Nephron progenitor cell (in vitro differentiated cells): ENCODE data around the gene HIC2.
A peak's percentile ranks its signal among the peaks of the same experiment; 100 is the strongest.
"Not testable (repeated sequence)": the region's sequence is repeated elsewhere in the genome, so short reads cannot be mapped to it uniquely, and the experiment has no call there.

Experiments used
- DNase-seq: peaks from one replicate; pipeline ENCODE4 v3.0.0; 2021
- H3K27ac Mint-ChIP-seq: 2 replicates; pipeline ENCODE4 v1.8.0; 2021; ENCODE audit warnings: mild to moderate bottlenecking, moderate library complexity, mixed read lengths
- H3K27me3 Mint-ChIP-seq: 2 replicates; pipeline ENCODE4 v1.8.0; 2021; ENCODE audit warnings: mild to moderate bottlenecking, low read depth, mixed read lengths; ENCODE audit not compliant: poor library complexity
- H3K36me3 Mint-ChIP-seq: 2 replicates; pipeline ENCODE4 v1.8.0; 2021; ENCODE audit warnings: low read depth, mixed read lengths
- H3K4me1 Mint-ChIP-seq: 2 replicates; pipeline ENCODE4 v1.8.0; 2021; ENCODE audit warnings: mixed read lengths
- H3K4me3 Mint-ChIP-seq: 2 replicates; pipeline ENCODE4 v1.8.0; 2021; ENCODE audit warnings: mild to moderate bottlenecking, moderate library complexity, mixed read lengths
- H3K9me3 Mint-ChIP-seq: 2 replicates; pipeline ENCODE4 v1.8.0; 2021; ENCODE audit warnings: mild to moderate bottlenecking, moderate library complexity, mixed read lengths
- CTCF ChIP-seq: fragments of 200-600 bp; sonication (generic); IDR thresholded peaks from 2 replicates; pipeline ENCODE4 v1.5.0; 2021; ENCODE audit warnings: antibody characterized with exemption

HIC2 gene

DNA sequence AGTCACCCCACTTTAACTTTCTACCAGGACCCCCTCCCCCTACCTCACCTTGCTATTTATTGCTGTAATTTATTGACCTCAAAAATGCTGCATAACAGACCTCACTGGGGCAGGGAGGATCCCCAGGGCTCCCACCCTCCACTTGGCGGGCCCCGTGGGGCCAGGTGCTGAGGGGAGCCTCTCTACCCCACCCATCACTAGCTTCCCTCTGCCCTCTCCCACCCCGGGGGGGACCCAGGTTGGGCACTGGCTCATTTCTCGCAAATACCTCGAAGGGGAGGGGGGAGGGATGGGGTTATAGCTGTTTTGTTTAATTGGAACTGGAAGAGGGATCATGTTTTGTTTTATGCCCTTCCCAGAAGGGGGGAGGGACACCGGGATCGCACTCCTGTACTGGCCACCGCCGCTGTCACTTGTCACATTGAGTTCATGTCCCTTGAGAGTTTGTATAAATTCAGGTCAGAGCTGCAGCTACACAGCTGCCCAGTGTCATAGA is 33.7 kb downstream of the HIC2 start:
- TF ChIP-seq CTCF, result no peak
- Mint-ChIP-seq H3K27me3 (no peaks in the 10 kb centered on the region), H3K4me3 (peak overlapping the region; percentile 36), H3K36me3 (peaks cover 10% of the 10 kb centered on the region), H3K9me3 (no peaks in the 10 kb centered on the region), H3K4me1 (peaks cover 46% of the 10 kb centered on the region), H3K27ac (no peak overlapping the region)
- DNase-seq, result no peak

DNA sequence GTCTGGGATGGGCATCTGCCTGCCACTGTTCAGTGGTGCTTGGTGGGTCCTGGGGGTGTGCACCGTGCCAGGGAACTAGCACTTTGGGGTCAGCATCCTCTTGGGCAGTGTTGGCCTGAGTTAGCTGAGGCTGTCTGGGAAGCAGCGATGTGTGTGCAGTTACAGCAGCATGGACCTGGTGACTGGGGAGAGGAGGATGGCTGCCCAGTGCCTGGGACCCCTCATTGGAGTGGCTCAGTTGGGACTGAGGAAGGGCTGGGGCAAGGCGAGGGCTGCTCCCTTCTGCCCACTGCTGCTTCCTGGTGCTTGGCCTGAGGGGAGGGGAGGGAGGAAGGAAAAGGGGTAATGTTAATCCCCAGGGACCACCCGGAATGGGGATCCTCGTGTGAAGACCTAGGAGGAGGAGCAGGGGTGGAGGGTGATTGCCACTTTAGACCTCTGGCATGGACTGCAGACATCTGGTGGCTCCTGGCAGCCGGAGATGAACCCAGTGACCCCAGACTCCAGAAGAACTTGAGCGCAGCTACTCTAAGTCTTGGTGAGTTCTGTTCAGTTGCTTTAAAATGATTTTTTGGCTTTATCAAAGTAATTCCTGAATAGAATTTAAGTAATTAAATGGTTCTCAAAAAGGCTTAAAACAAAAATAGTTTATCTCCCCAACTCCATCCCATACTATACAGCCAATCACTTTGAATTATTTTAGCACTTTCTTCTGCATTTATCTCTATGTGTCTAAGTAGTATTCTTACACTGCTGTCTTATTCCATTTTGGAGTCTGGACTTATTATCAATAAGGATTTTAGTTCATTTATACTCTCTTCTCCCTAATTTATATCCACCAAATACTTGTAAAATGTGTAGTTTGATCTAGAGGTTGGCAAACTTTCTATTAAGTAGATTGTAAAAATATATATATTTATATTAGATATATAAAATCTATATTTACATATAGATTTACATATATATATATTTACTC is 34.7 kb downstream of the HIC2 start:
- no peaks in the 10 kb centered on the region for H3K27me3 Mint-ChIP-seq
- peaks cover 10% of the 10 kb centered on the region for H3K36me3 Mint-ChIP-seq
- H3K27ac Mint-ChIP-seq, result peak overlapping the region; percentile 36
- H3K4me3 Mint-ChIP-seq, result no peak overlapping the region
- peaks cover 51% of the 10 kb centered on the region for H3K4me1 Mint-ChIP-seq
- no peak for TF ChIP-seq CTCF
- H3K9me3 Mint-ChIP-seq, result no peaks in the 10 kb centered on the region
- DNase-seq, result no peak

- H3K4me3 Mint-ChIP-seq, H3K36me3 Mint-ChIP-seq, DNase-seq, H3K9me3 Mint-ChIP-seq, H3K27ac Mint-ChIP-seq, H3K27me3 Mint-ChIP-seq: not testable (repeated sequence)
- peaks cover 54% of the 10 kb centered on the region for H3K4me1 Mint-ChIP-seq
Measured at GRCh38 chr22:21452666-21453065, 35.5 kb downstream of the HIC2 start.

GRCh38 chr22:21454998-21455333 is 37.8 kb downstream of the HIC2 start:
- DNase-seq, H3K27me3 Mint-ChIP-seq, H3K36me3 Mint-ChIP-seq, H3K4me3 Mint-ChIP-seq, H3K9me3 Mint-ChIP-seq: not testable (repeated sequence)
- Mint-ChIP-seq H3K27ac (peak overlapping the region; percentile 39), H3K4me1 (peaks cover 36% of the 10 kb centered on the region)

GRCh38 chr22:21455334-21456089 is 38.3 kb downstream of the HIC2 start:
- no peak overlapping the region for H3K27ac Mint-ChIP-seq

GRCh38 chr22:21457023-21457787 is 40.0 kb downstream of the HIC2 start:
- H3K9me3 Mint-ChIP-seq, result no peaks in the 10 kb centered on the region
- no peak for DNase-seq
- H3K4me1 Mint-ChIP-seq, result peaks cover 14% of the 10 kb centered on the region
- no peaks in the 10 kb centered on the region for H3K36me3 Mint-ChIP-seq
- H3K27ac Mint-ChIP-seq, result peak overlapping the region; percentile 76
- no peak for TF ChIP-seq CTCF
- no peak overlapping the region for H3K4me3 Mint-ChIP-seq
- H3K27me3 Mint-ChIP-seq, result no peaks in the 10 kb centered on the region

More at GRCh38 chr22:21455334-21456089, 38.3 kb downstream of the HIC2 start:
- DNase-seq, result no peak
- no peaks in the 10 kb centered on the region for H3K27me3 Mint-ChIP-seq
- H3K9me3 Mint-ChIP-seq, result no peaks in the 10 kb centered on the region
- H3K4me3 Mint-ChIP-seq, result no peak overlapping the region
- no peaks in the 10 kb centered on the region for H3K36me3 Mint-ChIP-seq
- H3K4me1 Mint-ChIP-seq, result peaks cover 31% of the 10 kb centered on the region
- no peak for TF ChIP-seq CTCF

DNA sequence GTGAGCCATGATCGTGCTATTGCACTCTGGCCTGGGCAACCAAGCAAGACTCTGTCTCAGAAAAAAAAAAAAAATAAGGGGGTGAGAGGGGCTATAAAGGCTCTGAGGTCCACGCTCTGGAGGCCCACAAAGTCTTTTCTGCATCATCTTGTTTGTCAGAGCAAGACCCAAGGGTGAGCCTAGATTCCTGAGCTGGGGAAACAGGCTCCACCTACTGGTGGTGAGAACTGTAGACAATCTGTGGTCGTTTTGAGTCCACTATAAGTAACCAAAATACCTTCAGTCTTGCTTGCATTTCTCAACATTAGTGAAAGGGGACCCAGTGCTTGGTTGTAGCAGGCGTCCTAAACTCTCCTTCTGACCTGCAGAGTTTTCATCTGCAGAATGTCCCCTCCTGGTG is 45.5 kb downstream of the HIC2 start:
- not testable (repeated sequence) for H3K36me3 Mint-ChIP-seq, H3K4me3 Mint-ChIP-seq, H3K27ac Mint-ChIP-seq, H3K9me3 Mint-ChIP-seq, H3K4me1 Mint-ChIP-seq, DNase-seq, H3K27me3 Mint-ChIP-seq

DNA sequence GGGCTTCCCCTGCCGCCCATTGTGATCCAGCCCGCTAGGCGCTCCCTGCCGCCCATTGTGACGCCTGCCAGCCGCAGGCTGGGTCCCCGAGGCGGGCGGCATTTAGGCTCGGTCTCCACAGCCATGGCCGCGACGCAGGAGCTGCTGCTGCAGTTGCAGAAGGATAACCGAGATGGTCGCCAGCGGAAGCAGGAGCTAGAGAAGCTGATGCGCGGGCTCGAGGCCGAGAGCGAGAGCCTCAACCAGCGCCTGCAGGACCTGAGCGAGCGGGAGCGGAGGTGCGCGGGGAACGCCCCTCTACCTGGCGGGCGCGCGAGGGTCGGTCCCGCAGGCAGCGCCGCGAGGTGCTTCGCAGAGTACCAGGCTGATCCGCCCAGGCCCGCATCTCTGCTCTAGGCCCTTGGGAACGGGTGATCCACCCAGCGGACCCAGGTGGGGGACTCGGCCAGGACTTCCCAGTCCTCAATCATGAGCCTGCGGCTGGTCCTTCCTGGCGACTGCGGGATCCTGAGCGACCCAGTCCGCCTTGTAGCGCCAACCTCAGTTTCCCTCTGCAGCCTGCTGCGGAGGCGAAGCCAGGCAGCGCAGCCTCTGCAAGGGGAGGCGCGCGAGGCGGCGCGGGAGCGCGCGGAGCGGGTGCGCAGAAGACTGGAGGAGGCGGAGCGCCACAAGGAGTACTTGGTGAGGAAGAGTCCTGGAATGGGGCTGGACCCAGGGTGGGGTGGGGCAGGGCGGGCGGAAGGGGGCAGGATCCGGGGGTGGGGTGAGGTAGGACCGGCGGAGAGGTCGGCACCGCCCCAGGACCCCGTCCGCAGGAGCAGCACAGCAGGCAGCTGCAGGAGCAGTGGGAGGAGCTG is 50.4 kb downstream of the HIC2 start, which contains the start of gene TMEM191C:
Gene TMEM191C, plus strand, starts transcription at position 51 of the 857 bp plus-strand sequence. Its CDS starts 73 bp downstream, at position 124.
- not testable (repeated sequence) for H3K4me1 Mint-ChIP-seq

More for the DNA sequence above, 50.4 kb downstream of the HIC2 start, which contains the start of gene TMEM191C:
- H3K36me3 Mint-ChIP-seq, H3K9me3 Mint-ChIP-seq, H3K27me3 Mint-ChIP-seq, DNase-seq: not testable (repeated sequence)
- Mint-ChIP-seq H3K4me3 (peak within 1 kb of the TSS; percentile 85), H3K27ac (peak within 1 kb of the TSS; percentile 99)
